CMK (cell line): ENCODE results near the gene TACR2.

Experiments
- DNase-seq: peaks from one replicate; pipeline ENCODE4 v3.0.0-alpha.2; 2010; ENCODE audit warnings: low read depth

Gene TACR2

DNA sequence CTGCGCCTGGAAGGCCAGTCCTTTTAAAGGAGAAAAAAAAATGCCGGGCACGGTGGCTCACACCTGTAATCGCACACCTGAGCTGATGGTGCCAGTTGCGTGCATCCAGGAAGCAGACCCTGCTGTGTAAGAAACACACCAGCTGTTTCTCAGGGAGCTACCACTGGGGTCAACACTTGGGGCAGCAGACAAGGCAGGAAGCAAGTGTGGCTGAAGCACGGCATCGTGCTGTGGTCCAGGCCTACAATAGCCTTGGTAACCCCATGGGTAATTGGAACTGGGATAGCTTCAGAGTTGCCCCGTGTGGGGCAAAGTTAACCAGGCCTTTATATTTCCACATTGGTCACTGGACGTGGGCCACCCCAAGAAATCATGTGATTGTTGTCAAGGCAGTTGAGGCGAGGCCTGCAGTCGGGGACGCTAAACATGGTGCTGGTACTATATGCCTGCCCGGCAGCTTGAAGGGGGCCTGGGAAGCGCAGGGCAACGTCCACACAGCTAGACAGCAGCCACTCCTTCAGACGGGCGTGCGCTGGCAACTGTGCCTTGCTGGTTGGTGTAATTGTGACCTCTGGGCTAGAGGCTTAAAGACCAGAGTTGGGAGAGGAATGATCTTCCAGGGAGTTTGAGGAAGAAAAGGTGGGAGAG, 2.5 kb upstream of the TACR2 start:
- DNase-seq, result no peak

DNA sequence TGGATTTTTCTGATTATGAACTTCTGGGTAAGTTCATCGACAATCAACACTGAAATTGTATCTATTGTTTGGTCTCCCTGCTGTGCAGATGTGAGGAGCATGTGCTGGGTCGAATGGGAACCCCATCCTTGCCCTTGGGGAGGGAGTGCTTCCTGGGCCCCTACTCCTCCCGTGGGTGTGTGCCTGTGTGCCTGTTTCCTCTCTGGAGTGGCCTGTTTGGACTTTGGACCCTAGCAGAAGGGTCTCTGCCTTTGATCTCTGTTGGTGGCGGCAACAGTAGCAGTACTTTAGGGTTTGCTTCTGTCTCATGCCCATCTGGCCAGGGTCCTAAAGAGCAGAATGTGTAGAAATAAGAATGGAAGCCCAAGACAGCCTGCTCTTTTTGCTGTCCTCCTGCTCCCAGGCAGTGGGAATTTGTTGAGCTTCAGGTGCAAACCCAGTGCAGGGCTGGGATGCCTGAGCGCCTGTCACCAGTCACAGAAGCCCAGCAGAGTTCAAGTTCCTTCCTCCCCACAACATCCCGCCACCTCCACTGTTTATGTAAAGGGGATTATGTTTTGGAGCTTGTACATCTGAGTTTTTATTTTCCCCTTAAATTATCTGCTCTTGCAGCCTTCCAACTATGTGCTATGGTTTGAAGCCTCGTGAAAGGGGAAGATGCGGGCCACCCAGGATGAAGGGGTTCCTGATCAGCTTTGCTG, 1.5 kb upstream of the TACR2 start:
- no peak for DNase-seq

DNA sequence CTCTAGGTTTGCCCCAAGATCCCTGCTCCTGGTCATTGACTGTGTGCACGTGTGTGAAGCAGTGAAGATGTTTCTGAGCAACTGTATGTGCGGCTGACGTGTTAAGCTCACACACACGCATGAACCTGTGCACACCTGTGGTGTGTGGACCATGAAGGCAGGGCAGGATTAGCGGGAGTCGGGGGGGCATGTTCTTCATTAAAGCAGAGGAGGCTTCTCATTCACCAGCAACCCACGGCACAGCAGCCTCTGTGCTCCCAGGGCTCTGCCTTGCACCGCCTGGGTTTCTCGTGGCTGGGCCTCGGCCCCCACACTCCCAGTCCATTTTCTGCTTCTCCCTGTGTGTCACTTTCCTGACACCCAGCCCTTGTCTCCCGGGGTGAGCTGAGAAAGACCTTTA, 824 bp upstream of the TACR2 start:
- no peak for DNase-seq

DNA sequence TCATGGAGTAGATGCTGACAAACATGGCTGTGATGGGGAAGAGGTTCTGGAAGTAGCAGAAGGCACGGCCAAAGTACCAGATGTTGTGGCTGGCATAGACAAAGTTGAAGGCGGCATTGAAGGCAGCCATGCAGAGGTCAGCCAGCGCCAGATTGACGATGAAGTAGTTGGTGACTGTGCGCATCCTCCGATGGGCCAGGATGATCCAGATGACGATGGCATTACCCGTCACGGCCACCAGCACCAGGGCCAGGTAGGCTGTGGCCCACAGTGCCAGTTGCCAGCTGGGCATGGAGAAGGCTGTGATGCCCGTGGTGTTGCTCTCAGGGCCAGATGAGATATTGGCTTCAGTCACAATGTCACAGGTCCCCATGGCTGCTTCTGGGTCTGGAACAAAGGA, 767 bp downstream of the TACR2 start:
- DNase-seq, result no peak

DNA sequence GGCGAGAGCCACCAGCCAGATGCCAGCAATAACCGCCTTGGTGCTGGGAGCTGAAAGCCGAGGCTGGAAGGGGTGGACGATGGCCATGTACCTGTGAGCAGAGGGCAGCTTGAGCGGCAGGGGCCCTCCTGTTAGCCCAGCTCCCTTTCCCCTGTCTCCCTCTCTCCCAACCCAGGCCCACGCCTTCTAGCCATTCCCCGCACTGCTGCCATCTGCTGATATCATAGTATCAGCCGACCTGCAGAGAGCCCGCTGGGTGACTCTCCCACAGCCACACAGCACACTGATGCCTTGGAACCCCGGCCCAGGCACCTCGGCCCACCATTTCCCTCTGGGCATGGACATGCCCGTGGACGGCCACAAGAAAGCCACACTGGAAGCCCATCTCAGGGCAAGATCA, 1.7 kb downstream of the TACR2 start:
- no peak for DNase-seq

DNA sequence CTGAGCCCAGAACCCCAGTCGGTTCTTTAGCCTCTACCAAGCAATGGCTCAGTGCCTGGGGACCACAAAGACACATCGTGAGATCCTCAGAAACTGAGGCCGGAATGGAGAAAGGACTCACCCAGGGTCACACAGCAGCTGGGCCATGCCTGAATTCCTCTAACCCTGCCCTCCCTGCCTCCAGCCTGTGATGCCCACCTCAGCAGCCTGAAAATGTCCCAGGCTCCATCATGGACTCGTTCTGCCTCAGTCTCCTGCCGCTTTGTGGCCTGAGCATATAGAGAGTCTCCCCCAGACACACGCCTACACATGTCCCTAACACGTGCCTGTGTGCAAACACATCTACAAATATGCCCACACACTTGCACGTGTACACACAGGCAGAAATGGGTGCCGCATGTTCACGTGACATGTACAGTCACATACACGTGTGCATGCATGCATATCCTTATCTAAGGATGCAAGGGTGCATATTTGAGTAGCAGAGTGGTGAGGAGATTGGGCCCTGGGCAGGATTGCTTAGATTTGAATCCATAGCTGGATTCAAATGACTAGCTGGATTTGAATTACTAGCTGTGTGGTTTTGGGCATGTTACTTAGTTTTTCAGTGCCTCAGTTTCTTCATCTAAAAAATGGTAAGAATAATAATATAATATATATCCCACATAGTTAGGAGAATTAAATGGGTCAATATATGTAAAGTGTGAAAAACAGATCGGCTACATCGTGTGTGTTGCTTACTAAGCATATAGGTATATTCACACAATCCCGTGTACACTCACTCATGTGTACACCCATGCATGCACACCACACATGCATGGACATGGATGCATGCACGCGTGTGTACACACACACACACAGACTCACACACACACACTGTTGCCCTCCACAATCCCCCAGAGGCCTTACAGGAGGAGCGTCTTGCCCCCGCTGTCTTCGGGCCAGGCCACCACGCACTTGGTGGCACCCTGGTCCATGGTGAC, 2.4 kb downstream of the TACR2 start:
- no peak for DNase-seq

DNA sequence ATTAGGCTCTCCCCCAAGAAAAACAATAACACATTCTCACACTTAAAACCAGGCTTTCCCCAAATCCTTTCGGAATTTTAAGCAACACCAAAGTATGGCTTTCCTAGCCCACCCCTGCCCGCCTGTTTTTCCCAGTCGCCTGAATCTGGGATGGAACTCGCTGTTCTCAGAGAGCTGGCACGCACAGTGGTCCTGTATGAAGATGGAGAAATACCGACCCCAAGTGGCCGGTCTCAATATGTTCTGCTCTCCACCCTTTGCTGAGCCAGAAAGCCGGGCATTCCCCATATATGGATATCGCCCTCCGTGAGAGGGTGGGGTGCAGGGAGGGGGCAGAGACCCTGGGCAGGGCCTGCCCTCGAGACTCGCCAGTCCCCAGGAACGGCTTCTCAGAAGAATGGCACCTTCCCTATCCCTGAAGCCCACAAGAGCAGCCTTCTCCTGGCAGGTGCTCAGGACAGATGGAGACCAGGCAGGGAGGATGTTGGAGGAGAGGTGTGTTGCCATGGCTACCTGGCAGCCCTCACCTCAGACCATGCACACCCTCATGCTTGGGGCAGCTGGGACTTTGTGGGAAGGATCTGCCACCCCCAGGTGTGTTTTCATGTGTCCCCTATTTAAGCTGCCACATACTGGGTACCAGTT, 3.4 kb downstream of the TACR2 start:
- DNase-seq, result no peak

DNA sequence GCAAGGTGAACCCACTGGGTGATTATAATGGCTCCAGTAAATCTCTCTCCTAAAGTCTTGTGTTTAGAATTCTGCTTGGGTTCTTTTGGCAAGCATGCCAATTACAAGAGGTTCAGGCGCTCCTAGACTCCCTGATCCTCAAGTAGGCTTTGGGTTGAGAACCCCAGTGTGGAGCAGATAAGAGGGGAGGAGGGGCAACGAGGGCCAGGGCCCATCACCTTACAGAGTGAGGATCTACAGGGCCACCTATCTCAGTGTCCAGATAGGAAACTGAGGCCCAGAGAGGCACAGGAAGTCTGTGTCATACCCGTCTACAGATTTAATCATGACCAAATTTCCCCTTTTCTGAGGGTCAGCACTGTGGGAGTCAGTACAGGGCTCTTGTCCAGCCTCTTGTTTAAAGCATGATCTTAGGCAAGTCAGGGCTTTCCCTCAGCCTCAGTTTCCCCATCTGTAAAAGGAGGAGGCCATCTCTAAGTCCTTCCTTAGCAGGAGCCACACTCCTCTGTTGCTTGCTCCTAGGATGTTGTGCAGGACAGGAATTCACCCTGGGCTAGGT, 4.4 kb downstream of the TACR2 start:
- peak; percentile 60 for DNase-seq

DNA sequence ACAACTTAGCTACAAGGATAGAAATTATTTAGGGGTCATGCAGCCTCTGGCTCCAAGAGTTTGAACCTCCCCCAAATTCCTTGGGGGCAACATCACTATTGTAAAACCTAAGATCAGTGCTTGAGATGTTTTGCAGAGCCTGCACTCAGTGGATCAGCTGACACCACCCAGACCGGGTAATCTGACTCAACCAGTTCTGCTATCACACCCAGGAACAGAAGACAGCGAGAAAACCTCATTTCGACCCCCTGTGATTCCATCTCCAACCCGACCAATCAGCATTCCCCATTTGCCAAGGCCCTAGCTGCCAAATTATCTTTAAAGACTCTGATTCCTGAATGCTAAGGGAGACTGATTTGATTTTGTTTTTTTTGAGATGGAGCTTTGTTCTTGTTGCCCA, 5.2 kb downstream of the TACR2 start:
- DNase-seq, result no peak

DNA sequence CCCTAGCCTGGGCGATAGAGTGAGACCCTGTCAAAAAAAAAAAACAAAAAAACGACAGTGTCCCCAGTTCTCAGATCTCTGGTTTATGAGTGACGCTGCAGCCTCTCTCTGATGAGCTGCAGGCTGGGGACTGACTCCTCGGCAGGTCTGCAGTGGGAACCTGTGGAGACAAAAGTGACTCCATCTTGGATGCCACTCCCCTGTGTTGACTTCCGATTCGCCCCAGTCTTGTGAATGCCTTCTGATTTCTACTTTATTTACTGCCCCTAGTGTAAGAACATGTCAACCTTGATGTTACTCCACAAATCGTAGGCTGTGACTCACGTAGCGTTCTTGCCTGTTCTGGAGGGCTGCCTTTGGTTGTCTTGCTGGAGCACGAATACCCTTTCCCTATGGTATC, 6.2 kb downstream of the TACR2 start:
- no peak for DNase-seq

DNA sequence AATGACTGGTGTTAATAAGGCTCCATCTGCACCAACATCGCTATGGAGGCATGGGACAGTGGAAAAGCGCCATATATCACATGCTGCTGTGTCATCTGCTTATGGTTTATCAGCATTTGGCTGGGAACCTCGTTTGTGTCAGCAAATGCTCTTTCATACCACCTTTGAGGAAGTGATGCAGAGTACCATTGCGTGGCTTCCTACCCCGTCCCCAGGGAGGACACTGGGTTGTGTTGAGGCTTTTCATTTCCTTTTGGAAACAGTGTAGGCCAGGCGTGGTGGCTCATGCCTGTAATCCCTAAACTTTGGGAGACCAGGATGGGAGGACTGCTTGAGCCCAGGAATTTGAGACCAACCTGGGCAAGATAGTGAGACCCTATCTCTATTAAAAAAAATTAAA, 6.8 kb downstream of the TACR2 start:
- no peak for DNase-seq

DNA sequence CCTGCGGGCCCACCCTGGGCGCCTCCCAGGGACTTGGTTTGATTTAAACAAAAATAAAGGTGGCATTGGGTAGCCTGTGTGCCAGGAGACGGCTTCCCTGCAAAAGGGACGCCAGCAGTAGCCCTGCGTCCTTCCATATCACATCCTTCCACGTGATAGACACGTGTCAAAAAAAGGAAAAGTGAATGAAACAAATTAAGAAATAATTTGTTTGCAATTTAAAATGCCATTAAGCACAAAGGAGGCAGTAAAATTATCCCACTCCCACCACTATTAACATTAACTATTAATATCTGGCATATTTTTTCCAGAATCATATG, 7.6 kb downstream of the TACR2 start:
- no peak for DNase-seq

DNA sequence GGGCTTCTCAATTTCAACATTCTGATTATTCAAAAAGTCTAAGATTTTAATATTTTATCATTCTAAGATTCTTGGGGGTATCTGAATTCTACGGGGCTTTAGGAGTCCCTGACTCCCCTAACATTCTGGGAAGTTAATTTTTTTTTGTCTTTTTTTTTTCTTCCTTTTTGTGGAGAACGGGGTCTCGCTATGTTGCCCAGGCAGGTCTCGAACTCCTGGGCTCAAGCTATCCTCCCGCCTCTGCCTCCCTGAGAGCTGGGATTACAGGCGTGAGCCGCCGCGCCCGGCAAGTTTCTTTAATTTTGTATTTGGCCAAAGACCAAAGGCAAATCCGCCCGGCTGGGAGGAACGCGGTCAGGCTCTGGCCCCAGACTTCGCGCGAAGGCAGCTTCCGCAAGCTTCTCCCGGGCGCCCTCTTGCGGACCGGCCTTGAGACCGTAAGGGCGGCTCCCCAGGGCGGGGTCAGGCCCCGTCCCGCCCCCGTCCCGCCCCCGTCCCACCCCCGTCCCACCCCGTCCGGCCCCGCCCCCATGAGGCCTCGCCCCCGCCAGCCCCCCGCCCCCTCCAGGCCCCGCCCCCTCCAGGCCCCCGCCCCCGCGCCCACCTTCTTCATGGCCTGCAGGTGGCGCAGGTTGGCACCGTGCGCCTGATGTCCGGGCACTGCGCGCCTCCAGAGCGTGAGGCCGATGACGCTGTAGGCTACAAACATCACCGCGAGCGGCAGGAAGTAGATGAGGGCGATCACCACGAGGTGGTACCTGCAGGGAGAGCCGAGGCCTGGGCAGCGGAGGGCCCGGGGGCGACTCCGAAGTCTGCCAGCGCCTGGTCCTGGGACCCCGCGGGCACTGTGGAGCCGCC, 8.2 kb downstream of the TACR2 start:
- DNase-seq, result peak; percentile 84

DNA sequence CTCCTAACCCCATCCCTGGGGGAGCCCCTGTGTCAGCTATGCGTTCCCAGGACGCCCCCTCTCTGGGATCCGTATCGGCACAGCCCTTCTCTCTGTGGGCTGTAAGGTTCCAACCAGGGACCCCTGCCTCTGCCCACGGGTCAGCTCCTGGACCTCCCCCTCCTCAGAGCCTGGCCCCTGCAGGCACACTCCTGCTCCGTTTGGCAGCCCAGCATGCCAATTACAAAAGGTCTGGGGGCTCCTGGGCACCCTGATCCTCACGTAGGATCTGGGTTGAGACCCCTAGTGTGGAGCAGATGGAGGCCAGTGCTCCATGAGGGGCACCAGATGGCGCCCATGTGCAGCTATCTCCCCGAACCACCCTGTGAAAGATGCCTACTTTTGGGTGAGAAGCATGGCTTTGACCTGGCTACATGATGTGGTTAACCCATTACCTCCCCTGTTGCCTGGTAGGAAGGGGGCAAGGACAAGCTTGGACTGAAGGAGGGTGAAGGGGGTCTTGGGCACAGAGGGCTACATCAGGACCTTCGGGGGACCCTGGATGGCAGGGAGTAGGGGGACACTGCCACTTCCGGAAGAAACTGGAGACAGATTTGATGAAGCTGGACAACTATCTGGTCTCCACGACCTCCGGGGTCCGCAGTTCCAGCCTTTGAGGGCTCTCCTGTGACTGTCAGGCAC, 9.0 kb downstream of the TACR2 start:
- DNase-seq, result no peak

DNA sequence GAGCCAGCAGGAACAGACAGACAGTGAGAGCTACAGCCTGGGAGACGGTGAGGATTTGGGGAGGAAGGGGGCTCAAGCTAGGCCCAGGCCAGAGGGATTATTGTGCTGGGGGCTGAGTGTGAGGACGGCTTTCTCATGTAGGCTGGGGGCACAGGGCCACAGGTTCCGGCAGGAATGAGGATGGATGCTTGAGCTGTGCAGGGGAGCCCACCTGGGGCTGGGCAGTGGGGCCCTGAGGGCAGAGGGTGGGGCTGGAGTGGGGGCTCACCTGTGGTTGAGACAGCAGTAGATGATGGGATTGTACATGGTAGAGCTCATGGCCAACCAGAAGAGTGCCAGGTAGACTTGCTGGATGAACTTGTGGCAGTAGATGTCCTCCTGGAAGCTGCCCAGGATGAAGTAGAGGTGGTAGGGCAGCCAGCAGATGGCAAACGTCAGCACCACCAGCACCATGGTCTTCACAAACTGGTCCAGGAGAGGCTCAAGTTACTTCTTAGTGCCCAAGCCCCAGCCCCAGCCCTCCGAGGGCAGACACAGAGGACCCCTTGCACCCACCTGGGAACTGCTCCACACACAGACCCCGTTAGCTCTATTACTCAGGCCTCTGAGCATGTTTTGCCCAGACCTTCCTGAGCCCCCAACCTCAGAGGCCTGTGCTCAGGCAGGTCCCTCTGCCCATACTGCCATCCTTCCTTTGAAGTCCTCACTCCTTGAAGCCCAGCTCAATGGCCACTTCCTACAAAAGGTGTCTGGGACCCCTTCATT, 9.7 kb downstream of the TACR2 start:
- DNase-seq, result no peak

DNA sequence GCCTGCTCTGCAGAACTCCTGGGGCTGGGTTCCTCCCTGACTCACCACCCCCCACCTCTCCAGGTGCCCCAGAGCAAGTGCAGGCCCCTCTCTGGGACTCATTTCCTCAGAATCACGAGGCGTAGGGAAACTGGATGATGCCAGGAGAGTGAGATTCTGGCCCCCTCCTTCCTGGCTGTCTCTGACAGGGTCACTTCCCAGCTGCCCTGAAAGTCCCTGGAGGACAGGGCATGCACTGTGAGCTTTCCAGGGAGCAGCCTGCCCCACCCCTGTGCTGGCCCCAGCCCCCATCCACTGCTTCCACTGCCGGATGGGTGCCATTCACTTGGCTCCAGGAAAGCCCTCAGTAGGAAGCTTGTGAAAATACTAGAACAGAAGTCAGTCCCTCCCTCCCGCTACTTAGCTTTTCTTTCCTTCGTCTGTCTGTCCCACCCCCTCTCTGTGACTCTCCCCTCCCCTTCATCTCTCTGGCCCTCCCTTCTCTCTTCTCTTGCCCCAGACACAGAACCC, 10.4 kb downstream of the TACR2 start:
- no peak for DNase-seq

DNA sequence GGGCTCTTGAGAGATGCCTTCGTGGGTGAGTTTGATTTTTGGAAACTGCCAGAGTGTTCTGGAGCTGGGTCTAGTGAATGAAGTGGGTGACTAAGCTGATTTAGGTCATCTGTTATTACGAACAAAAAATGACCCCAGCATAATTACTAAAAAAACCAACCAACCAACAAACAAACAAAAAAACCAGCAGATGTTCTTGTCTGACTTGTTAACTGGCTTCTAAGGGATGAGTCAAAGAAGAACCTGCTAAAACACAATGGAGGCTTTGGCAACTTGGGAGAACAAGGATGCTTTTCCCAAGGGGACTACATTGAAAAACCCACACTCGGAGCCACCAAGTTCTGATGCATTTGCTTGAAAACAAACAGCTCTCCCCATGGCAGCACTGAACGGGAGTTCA, 11.5 kb downstream of the TACR2 start:
- DNase-seq, result no peak

DNA sequence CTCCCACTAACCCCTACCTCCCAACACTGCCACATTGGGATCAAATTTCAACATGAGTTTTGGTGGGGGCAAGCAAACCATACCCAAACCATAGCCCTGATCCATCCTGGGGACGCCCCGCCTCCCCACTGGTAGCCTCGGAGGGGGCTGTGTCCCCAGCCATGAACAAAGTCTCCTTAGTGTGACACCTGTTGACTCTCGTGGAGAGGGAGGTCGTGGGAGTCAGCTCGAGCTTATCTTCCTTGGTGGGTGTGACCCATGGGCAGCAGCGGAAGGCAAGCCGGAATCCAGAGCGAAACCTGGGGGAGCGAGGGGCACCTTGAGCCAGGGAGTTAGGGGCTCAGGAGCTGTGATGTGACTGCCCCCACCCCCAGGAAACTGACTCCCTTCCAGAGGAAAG, 11.9 kb downstream of the TACR2 start:
- no peak for DNase-seq

DNA sequence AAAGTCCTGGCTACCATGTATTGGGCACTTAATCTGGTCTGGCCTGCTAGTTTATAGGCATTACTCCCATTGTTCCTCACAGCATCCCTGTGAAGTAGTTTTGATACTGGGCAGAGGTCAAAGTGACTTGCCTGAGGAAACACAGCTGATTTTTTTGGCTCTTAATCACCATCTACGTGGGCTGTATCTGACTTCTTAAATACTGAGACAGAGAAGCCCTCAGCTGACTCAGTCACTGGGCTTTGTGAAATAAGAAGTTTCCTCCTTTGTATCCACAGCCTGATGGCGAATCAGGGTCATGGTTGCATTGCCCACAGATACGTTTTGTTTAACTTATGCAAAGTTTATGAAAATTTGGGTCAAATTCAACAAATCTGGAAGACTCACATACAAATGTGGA, 13.2 kb downstream of the TACR2 start:
- no peak for DNase-seq

DNA sequence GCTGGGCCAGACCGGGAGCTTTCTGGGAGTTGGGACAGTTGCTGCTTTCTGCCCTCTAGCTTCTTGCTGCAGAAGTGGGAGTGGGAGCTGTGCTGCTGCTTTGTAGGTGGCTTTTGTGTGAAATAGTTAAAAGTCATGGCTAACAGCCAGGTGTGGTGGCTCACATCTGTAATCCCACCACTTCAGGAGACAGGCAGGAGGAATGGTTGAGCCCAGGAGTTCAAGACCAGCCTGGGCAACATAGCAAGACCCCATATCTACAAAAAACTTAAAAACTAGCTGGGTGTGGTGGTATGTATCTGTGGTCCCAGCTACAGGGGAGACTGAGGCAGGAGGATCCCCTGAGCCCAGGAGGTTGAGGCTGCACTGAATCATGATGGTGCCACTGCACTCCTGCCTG, 13.7 kb downstream of the TACR2 start:
- DNase-seq, result no peak
